ENCODE data around the gene MDC1.
A peak's percentile ranks its signal among the peaks of the same experiment; 100 is the strongest.

Gene MDC1

GRCh38 chr6:30690403-30691207 is 26.5 kb downstream of the MDC1 start, which contains the start of gene NRM:
TSS of gene NRM (minus strand) at chr6:30690984. CDS start at chr6:30690974, 10 bp downstream.
- in situ Hi-C loops (cut with HindIII; ENCODE audit: low pct_ligation_motif_present, low sequenced_read_pairs), result no loop called here
- peak; percentile 62 for DNase-seq
- no peak for TF ChIP-seq CTCF (IDR thresholded peaks at IDR 0.05; ENCODE audit: low read depth, low read length, missing control alignments)

GRCh38 chr6:30689985-30690384 is 27.1 kb downstream of the MDC1 start:
- Histone ChIP-seq H3K36me3 (replicated peaks) (peaks cover 5% of the 10 kb centered on the region), H3K27me3 (replicated peaks) (no peaks in the 10 kb centered on the region), H3K27ac (no peak overlapping the region), H3K4me3 (ENCODE audit: low read depth, low read length) (peak overlapping the region; percentile 86)
- in situ Hi-C loops (cut with HindIII; ENCODE audit: low pct_ligation_motif_present, low sequenced_read_pairs), result no loop called here
- TF ChIP-seq CTCF (IDR thresholded peaks at IDR 0.05; ENCODE audit: low read depth, low read length, missing control alignments), result no peak
- DNase-seq, result no peak

More at GRCh38 chr6:30690403-30691207, 26.5 kb downstream of the MDC1 start, which contains the start of gene NRM:
- peak within 1 kb of the TSS; percentile 86 for H3K4me3 ChIP-seq (ENCODE audit: low read depth, low read length)
- peak within 1 kb of the TSS; percentile 48 for H3K27ac ChIP-seq
- no peaks in the 10 kb centered on the region for H3K27me3 ChIP-seq (replicated peaks)
- peaks cover under 1% of the 10 kb centered on the region for H3K36me3 ChIP-seq (replicated peaks)

- Histone ChIP-seq H3K36me3 (replicated peaks) (peaks cover 5% of the 10 kb centered on the region), H3K27me3 (replicated peaks) (no peaks in the 10 kb centered on the region), H3K4me3 (ENCODE audit: low read depth, low read length) (no peak overlapping the region), H3K27ac (no peak overlapping the region)
- DNase-seq, result no peak
- in situ Hi-C loops (cut with HindIII; ENCODE audit: low pct_ligation_motif_present, low sequenced_read_pairs), result no loop called here
- TF ChIP-seq CTCF (IDR thresholded peaks at IDR 0.05; ENCODE audit: low read depth, low read length, missing control alignments), result no peak
Observed at GRCh38 chr6:30689022-30689865, 27.8 kb downstream of the MDC1 start.

GRCh38 chr6:30688569-30688968 is 28.5 kb downstream of the MDC1 start:
- no peak overlapping the region for H3K27ac ChIP-seq
- H3K36me3 ChIP-seq (replicated peaks), result peaks cover 6% of the 10 kb centered on the region
- no peak for DNase-seq
- no peaks in the 10 kb centered on the region for H3K27me3 ChIP-seq (replicated peaks)
- in situ Hi-C loops (cut with HindIII; ENCODE audit: low pct_ligation_motif_present, low sequenced_read_pairs), result no loop called here
- TF ChIP-seq CTCF (IDR thresholded peaks at IDR 0.05; ENCODE audit: low read depth, low read length, missing control alignments), result no peak
- H3K4me3 ChIP-seq (ENCODE audit: low read depth, low read length), result peak overlapping the region; percentile 89

- Histone ChIP-seq H3K27ac (peak overlapping the region; percentile 85), H3K4me3 (ENCODE audit: low read depth, low read length) (peak overlapping the region; percentile 89), H3K36me3 (replicated peaks) (peaks cover 13% of the 10 kb centered on the region), H3K27me3 (replicated peaks) (no peaks in the 10 kb centered on the region)
- in situ Hi-C loops (cut with HindIII; ENCODE audit: low pct_ligation_motif_present, low sequenced_read_pairs), result no loop called here
- no peak for DNase-seq
- TF ChIP-seq CTCF (IDR thresholded peaks at IDR 0.05; ENCODE audit: low read depth, low read length, missing control alignments), result peak; percentile 40
Observed at GRCh38 chr6:30687659-30688431, 29.2 kb downstream of the MDC1 start.
